SH-SY5Y (cell line): ENCODE results near the gene CARNS1.

ENCODE experiments used
- GATA2 ChIP-seq: IDR thresholded peaks from 2 replicates; pipeline ENCODE4 v1.6.1; 2011; ENCODE audit warnings: mild to moderate bottlenecking, low read depth, low read length
- GATA3 ChIP-seq: IDR thresholded peaks from 2 replicates; pipeline ENCODE4 v1.6.1; 2011; ENCODE audit warnings: low read depth, mild to moderate bottlenecking, low read length, moderate library complexity

DNA sequence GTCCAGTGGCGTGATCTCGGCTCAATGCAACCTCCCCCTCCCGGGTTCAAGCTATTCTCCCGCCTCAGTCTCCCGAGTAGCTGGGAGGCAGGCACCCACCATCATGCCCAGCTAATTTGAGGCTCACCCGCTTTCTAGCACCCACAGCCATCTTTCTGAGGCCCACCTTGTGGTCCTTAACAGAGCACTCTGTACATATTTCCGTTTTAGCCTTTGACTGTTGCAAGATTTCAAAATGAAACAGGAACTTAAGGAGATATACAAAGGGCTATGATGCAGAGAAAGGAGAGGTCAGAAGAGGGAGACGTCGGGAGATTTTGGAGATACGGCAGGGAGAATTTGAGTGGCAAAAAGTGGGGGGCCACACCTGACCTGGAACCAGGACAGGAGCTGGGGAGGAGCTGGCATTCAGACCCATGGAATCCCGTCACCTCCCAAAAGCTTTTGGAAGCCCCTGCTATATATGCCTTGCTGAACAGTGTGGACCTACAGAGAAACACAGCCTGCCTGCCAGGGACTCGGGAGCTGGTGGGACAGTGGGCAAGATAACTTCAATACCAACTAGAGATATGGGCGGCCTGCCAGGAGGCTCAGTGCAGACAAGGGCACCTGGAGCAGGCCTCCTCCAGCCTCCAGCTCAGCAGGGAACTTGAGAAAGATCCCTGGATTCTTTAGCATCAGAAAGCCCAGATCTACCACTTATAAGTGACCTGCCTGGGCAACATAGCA, 34.1 kb upstream of the CARNS1 start:
- TF ChIP-seq GATA2 (no peak), GATA3 (no peak)
